Measurements from ENCODE around the gene M1AP.

GRCh38 chr2:74658516-74658915 is 10.4 kb upstream of the M1AP start:
- TF ChIP-seq CTCF (IDR thresholded peaks at IDR 0.05 in 8 of 11, conservative IDR thresholded peaks at IDR 0.05 in 3 of 11) (no peak), POLR2AphosphoS5 (IDR thresholded peaks at IDR 0.05) (no peak)

Measured in spleen (tissue), 7 donors.